ENCODE measurements around the gene HECTD4.

DNA sequence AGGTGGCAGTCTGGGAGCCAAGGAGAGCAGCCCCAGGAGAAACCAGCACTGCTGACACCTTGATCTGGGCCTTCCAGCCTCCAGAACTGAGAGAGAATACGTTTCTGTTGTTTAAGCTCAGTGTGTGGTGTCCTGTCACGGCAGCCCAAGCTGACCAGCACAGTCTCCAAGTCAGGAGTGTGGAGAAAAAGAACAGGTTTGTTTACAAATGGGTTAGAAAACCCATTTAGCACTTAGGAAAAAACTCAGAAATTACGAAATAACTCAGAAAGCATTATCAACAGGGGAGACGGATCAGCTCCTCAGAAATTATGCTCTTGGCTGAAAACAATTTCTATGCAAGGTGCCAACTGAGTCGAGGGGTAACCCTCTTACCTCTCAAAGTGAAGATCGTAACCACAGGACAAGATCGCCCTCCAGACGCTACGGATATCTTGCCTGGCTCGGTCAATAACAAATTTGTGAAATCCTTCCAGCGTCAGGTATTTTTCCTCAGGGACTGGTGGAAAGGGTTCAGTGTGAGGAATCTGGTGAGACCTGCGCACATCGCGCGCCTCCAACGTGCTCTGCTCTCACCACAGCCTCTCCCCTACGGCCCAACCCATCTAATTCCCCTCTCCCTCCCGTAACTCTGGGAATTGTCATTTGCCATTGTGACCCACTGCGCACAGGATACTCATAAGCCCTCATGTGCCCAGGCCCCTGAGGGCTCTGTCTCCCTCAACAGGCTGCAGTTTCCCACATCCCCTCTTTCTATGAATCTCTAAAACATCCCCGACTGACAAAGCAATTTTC lies 206.7 kb downstream of the HECTD4 start:
- TF ChIP-seq, protein P1, sequence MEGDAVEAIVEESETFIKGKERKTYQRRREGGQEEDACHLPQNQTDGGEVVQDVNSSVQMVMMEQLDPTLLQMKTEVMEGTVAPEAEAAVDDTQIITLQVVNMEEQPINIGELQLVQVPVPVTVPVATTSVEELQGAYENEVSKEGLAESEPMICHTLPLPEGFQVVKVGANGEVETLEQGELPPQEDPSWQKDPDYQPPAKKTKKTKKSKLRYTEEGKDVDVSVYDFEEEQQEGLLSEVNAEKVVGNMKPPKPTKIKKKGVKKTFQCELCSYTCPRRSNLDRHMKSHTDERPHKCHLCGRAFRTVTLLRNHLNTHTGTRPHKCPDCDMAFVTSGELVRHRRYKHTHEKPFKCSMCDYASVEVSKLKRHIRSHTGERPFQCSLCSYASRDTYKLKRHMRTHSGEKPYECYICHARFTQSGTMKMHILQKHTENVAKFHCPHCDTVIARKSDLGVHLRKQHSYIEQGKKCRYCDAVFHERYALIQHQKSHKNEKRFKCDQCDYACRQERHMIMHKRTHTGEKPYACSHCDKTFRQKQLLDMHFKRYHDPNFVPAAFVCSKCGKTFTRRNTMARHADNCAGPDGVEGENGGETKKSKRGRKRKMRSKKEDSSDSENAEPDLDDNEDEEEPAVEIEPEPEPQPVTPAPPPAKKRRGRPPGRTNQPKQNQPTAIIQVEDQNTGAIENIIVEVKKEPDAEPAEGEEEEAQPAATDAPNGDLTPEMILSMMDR (IDR thresholded peaks at IDR 0.05) = no peak
- TF ChIP-seq POLR2AphosphoS5 (IDR thresholded peaks at IDR 0.05; ENCODE audit: low read depth, low read length) = no peak
- no peak for TF ChIP-seq TCF7L2 (IDR thresholded peaks at IDR 0.05; ENCODE audit: low read depth, low read length)
- no peak for TF ChIP-seq SIN3A (IDR thresholded peaks at IDR 0.05; ENCODE audit: borderline replicate concordance, insufficient read depth, low read depth, low read length)

Measured in Panc1 (cell line).